Epithelial cell of proximal tubule (primary cell): ENCODE results near the gene KTI12. TPM values are rescaled to one million over a fixed set of nuclear protein-coding genes. Genes with fewer than 3 reads are reported as not detected.
"Not testable (repeated sequence)": the region's sequence is repeated elsewhere in the genome, so short reads cannot be mapped to it uniquely, and the experiment has no call there.

ENCODE experiments used
- DNase-seq: peaks from one replicate; pipeline ENCODE4 v3.0.0-alpha.2; 2011; ENCODE audit warnings: low read depth
- H3K4me3 ChIP-seq: 2 replicates; pipeline ENCODE4 v1.5.1; 2011; ENCODE audit warnings: low read depth, mild to moderate bottlenecking, low read length
- total RNA-seq: library from RNA; depleted of rRNA; stranded (reverse); fragments of >200 nt; gene quantifications from 2 replicates; pipeline ENCODE4 v1.2.3, GENCODE V29; 2015
- TF ChIP-seq, protein P1 (sequence below): conservative IDR thresholded peaks from 2 replicates; pipeline ENCODE4 v1.5.1; 2012; ENCODE audit warnings: low read depth, mild to moderate bottlenecking, low read length

Gene KTI12
- total RNA-seq, 1 donor from 2014 or later: 10.4 TPM

DNA sequence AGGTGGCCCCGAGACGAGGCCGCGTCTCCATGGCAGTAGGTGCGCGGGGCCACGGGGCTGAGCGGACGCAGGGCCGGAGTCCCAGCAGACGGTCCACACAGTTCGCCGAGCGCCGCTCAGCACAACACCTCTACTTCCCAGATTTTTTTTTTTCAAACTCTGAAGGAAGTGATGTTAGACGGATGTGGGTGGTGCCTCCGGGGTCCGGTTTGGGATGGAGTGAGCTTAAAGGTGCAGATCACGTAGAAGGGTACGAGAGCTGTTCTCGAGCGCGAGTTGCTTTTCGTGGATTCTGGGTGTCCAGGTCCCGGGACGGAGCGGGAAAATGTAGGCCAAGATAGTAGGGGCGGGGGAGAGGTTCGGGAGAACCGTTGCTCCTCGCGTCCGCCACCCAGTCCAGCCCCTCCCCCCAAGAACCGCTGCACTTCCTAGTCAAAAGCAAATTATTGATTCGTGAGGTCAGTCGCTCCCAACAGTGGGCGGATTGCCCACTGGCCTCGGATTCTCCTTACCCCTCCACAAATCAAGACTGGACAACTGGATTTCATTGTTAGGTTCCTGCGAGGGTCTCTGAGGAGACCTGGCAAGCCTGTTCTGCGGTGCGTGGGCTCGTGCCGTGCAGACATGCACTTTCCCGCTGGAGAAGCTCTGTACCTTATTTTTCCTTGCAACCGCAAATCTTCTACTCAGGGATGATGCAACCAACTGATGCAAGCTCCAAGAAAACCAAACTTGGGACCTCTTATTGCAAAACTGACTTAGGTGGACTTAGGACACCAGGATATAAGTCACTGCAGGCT lies 21.7 kb upstream of the KTI12 start, which contains the start of gene TXNDC12:
TSS of gene TXNDC12 (minus strand) at position 126 of the 800 bp plus-strand sequence. CDS start at position 31, 95 bp downstream.
- TF ChIP-seq, protein P1, sequence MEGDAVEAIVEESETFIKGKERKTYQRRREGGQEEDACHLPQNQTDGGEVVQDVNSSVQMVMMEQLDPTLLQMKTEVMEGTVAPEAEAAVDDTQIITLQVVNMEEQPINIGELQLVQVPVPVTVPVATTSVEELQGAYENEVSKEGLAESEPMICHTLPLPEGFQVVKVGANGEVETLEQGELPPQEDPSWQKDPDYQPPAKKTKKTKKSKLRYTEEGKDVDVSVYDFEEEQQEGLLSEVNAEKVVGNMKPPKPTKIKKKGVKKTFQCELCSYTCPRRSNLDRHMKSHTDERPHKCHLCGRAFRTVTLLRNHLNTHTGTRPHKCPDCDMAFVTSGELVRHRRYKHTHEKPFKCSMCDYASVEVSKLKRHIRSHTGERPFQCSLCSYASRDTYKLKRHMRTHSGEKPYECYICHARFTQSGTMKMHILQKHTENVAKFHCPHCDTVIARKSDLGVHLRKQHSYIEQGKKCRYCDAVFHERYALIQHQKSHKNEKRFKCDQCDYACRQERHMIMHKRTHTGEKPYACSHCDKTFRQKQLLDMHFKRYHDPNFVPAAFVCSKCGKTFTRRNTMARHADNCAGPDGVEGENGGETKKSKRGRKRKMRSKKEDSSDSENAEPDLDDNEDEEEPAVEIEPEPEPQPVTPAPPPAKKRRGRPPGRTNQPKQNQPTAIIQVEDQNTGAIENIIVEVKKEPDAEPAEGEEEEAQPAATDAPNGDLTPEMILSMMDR: no peak
- DNase-seq: peak; percentile 84
- peak within 1 kb of the TSS; percentile 81 for H3K4me3 ChIP-seq

DNA sequence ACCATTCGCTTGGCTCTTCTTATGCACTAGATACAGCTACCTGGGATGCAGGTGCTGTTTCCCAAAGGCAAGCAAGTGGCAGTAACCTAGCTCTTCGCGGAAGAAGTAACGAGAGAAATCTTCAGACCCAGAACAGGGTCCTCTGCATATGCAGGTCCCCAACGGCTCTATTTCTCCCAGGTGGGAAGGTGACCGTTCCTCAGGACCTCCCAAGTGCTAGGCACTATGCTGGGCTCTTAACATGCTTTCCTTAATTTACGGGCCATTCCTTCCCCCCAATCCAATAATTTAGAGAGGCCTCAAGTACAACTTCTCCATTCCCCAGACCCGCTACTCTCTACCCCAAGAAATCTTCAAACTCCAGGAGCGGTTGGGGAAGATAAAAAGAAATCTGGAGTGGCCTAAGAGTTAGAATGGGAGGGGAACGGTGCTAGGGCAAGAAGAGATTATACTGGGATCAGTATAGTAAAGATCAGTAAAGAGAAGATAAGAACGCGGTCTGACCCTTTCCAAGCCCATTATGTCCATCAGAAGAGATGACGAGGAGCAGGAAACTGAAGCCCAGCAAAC lies 21.0 kb upstream of the KTI12 start:
- TF ChIP-seq, protein P1: no peak
- H3K4me3 ChIP-seq: peak overlapping the region; percentile 81

DNA sequence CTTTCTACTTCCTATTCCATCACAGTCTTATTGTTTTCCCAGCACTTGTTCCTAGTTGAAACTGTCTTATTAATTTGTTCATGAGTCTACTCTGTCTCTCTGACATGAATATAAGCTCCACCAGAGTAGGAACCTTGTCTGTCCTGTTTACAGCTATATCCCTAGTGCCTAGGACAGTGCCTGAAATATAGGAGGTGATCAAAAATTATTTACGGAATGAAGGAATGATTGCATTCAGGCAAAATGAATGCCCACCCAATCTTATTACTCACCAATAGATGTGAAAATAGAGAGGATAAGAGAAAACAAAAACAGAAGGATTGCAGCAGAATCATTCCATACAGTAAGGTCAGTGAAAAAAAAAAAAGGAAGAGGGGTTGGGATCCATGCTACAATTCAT lies 20.3 kb upstream of the KTI12 start:
- no peak for DNase-seq
- peak overlapping the region; percentile 81 for H3K4me3 ChIP-seq
- TF ChIP-seq, protein P1: no peak

More for the DNA sequence above, 21.0 kb upstream of the KTI12 start:
- no peak for DNase-seq

DNA sequence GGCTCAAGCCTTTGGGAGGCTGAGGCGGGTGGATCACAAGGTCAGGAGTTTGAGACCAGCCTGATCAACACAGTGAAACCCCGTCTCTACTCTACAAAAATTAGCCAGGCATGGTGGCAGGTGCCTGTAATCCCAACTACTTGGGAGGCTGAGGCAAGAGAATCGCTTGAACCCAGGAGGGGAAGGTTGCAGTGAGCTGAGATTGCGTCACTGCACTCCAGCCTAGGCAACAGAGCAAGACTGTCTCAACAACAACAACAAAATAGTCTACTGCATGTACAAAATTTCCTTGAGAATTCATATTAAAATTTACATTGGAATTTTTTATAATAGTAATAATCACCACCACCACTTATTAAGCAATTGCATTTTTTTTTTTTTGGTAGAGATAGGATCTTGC lies 15.7 kb upstream of the KTI12 start:
- not testable (repeated sequence) for DNase-seq, H3K4me3 ChIP-seq

DNA sequence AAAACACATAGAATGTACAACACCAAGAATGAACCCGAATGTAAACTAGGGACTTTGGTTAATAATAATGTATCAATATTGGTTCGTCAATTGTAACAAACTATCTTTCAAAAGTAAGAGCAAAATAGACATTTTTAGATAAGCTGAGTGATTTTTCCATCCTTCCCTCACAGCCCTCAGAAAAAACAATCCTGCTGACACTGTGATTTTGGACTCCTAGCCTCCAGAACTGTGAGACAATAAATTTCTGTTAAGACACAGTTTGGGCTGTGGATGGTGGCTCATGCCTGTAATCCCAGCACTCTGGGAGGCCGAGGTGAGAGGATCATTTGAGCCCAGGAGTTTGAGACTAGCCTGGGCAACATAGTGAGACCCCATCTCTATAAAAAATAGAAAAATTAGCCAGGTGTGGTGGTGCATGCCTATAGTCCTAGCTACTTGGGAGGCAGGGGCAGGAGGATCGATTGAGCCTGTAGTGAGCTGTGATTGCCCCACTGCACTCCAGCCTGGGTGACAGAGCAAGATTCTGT lies 12.1 kb upstream of the KTI12 start:
- not testable (repeated sequence) for DNase-seq, H3K4me3 ChIP-seq

DNA sequence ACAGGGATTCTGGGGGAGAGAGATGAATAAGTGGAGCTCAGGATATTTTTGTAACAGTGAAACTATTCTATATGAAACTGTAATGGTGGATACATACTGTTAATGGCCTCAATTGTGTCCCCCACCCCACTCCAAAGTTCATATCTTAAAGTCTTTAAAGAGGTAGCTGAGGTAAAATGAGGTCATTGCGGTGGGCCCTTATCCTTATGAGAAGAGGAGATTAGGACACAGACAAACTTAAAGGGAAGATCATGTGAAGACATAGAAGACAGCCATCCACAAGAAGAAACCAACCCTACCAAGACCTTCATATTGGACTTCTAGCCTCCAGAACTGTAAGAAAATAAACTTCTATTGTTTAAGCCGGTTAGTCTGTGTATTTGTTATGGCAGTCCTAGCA lies 11.6 kb upstream of the KTI12 start:
- TF ChIP-seq, protein P1: no peak
- H3K4me3 ChIP-seq: no peak overlapping the region
- DNase-seq: no peak

DNA sequence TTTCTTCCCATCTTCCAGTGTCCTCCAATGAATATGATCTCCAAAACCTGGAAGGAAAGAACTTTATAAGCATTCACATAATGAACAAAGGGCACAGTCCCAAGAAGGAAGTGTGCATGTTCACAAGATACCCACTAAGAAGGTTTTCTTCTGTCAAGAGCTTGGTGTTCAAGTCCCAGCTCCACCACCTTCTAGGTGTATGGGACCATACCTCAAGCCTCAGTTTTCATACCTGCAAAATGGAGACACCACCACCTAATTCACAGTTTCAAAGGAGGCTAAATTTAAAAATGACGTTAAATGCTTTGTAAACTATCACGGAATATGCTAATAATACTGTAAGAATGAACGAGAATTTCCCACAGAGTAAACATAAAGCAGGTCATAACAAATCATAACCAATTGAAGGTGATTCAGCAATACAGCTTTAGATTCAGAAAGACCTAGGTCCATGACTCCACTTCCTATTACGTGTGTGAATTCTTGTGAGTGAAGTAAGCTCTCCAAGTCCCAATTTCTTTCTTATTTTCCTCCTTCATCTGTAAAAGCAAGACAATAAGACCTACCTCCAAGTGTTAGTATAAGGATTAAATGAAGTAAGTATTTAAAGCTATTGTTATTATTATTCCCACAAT lies 8.1 kb upstream of the KTI12 start:
- TF ChIP-seq, protein P1: no peak
- H3K4me3 ChIP-seq: no peak overlapping the region
- no peak for DNase-seq

DNA sequence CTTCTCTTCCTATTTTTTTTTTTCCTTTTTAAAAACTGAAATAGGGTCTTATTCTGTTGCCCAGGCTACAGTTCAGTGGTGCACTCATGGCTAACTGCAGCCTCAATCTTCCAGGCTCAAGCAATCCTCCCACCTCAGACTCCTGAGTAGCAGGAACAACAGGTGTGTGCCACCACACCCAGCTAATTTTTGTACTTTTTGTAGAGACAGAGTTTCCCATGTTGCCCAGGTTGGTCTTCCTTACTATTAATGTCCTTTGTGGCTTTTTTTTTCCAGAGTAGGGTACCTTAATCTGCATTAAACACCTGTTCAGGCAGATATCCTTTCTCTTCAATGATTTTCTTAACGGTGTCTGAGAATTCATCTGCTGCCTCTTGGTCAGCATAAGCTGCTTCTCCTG lies 4.3 kb upstream of the KTI12 start:
- no peak for DNase-seq
- no peak overlapping the region for H3K4me3 ChIP-seq
- TF ChIP-seq, protein P1: no peak
